B cell (primary cell): Measurements from ENCODE around the gene ZBTB16. TPM values are rescaled to one million over a fixed set of nuclear protein-coding genes. Genes with fewer than 3 reads are reported as not detected.

Experiments used
- ATAC-seq: fragments of 200-7000 bp; cut with Tn5 transposase; one replicate; pipeline ENCODE4 v1.10.0; 2021; ENCODE audit warnings: low read depth, mild to moderate bottlenecking, moderate number of reproducible peaks, moderate library complexity
- CTCF ChIA-PET: fragments of 350-600 bp; sonication (Branson Sonifier 250); formaldehyde crosslinking; loops from one replicate; lab custom pipeline; 2021; ENCODE audit warnings: antibody characterized with exemption, inconsistent platforms; lab: Charles Lee
- POLR2A ChIA-PET: fragments of 350-600 bp; sonication (Branson Sonifier 250); formaldehyde crosslinking; loops from one replicate; lab custom pipeline; 2021; ENCODE audit warnings: antibody characterized with exemption; lab: Charles Lee
- DNase-seq: peaks from one replicate; pipeline ENCODE4 v3.0.0; 2013
- H2AFZ ChIP-seq: 2 replicates; pipeline ENCODE4 v1.6.1; 2012; ENCODE audit warnings: mild to moderate bottlenecking, low read depth, low read length; ENCODE audit not compliant: insufficient read depth, poor library complexity, severe bottlenecking
- H3K27ac ChIP-seq, 2 donors: 1 replicate in 1 of 2; 2 replicates in 1 of 2; pipeline ENCODE4 v1.5.1; 2012 to 2013; ENCODE audit warnings: low read length in 2 of 2, mild to moderate bottlenecking in 2 of 2, moderate library complexity in 1 of 2
- H3K27me3 ChIP-seq, 4 experiments: fragments of 200-600 bp in 1 of 4; sonication (generic) in 1 of 4; replicated peaks in 1 of 4; 1 replicate in 2 of 4; 2 replicates in 2 of 4; pipeline versions ENCODE4 v1.6.1 to v1.7.0; 2013 to 2016; ENCODE audit warnings: low read length in 3 of 4, mild to moderate bottlenecking in 2 of 4, mixed read lengths in 1 of 4, moderate library complexity in 1 of 4; ENCODE audit not compliant: insufficient read depth in 4 of 4, control insufficient read depth in 3 of 4; ENCODE audit errors: control extremely low read depth in 1 of 4
- H3K36me3 ChIP-seq, 2 experiments: replicated peaks in 1 of 2; 1 replicate in 1 of 2; 2 replicates in 1 of 2; pipeline versions ENCODE4 v1.6.1 to v1.7.1; 2013; ENCODE audit warnings: low read length in 1 of 2; ENCODE audit not compliant: insufficient read depth in 2 of 2, control insufficient read depth in 1 of 2; ENCODE audit errors: control extremely low read depth in 1 of 2, extremely low read depth in 1 of 2
- H3K4me1 ChIP-seq, 2 donors: fragments of 200-600 bp in 1 of 2; sonication (generic) in 1 of 2; 1 replicate in 1 of 2; 2 replicates in 1 of 2; pipeline versions ENCODE4 v1.5.1 to v1.6.1; 2013 to 2017; ENCODE audit warnings: low read length in 2 of 2; ENCODE audit not compliant: control insufficient read depth in 2 of 2, insufficient read depth in 2 of 2
- H3K4me2 ChIP-seq: replicated peaks from 2 replicates; pipeline ENCODE3; 2012; ENCODE audit warnings: mild to moderate bottlenecking, low read depth, low read length; ENCODE audit not compliant: poor library complexity, severe bottlenecking
- H3K4me3 ChIP-seq, 5 experiments: fragments of 200-600 bp in 1 of 5; sonication (generic) in 1 of 5; 1 replicate in 3 of 5; 2 replicates in 2 of 5; pipeline versions ENCODE4 v1.5.1 to v1.7.0; 2011 to 2016; ENCODE audit warnings: low read length in 4 of 5, mild to moderate bottlenecking in 4 of 5, low read depth in 2 of 5, control low read depth in 1 of 5, moderate library complexity in 1 of 5; ENCODE audit not compliant: insufficient read depth in 1 of 5; ENCODE audit errors: control extremely low read depth in 1 of 5, extremely low read depth in 1 of 5
- H3K79me2 ChIP-seq: fragments of 200-600 bp; sonication (generic); one replicate; pipeline ENCODE4 v1.6.0; 2016; ENCODE audit warnings: low read length; ENCODE audit not compliant: control insufficient read depth, insufficient read depth
- H3K9ac ChIP-seq: fragments of 200-600 bp; sonication (generic); 2 replicates; pipeline ENCODE4 v1.6.1; 2017; ENCODE audit warnings: mild to moderate bottlenecking, low read length, moderate library complexity
- H3K9me3 ChIP-seq, 3 donors: one replicate each; pipeline versions ENCODE4 v1.6.1 to v1.7.1; 2013; ENCODE audit warnings: low read length in 2 of 3; ENCODE audit not compliant: control insufficient read depth in 2 of 3, insufficient read depth in 1 of 3; ENCODE audit errors: control extremely low read depth in 1 of 3
- H4K20me1 ChIP-seq: 2 replicates; pipeline ENCODE4 v1.6.0; 2012; ENCODE audit warnings: mild to moderate bottlenecking, low read length; ENCODE audit not compliant: insufficient read depth, control insufficient read depth, poor library complexity, severe bottlenecking
- H3K27ac Mint-ChIP-seq: one replicate; pipeline ENCODE4 v1.8.0; 2021; ENCODE audit warnings: mixed read lengths
- H3K27me3 Mint-ChIP-seq: one replicate; pipeline ENCODE4 v1.8.0; 2021; ENCODE audit warnings: mixed read lengths
- H3K4me1 Mint-ChIP-seq: one replicate; pipeline ENCODE4 v1.8.0; 2021; ENCODE audit warnings: mixed read lengths
- H3K4me3 Mint-ChIP-seq: one replicate; pipeline ENCODE4 v1.8.0; 2021; ENCODE audit warnings: mixed read lengths
- H3K9me3 Mint-ChIP-seq: one replicate; pipeline ENCODE4 v1.8.0; 2022; ENCODE audit warnings: mixed read lengths; ENCODE audit not compliant: insufficient read depth
- EZH2 ChIP-seq: IDR thresholded peaks from 2 replicates; pipeline ENCODE4 v1.6.1; 2012; ENCODE audit warnings: borderline replicate concordance, low read depth, mild to moderate bottlenecking, moderate library complexity, low read length; ENCODE audit not compliant: insufficient read depth, poor library complexity, severe bottlenecking
- WGBS: methylation state at CpG from one replicate; pipeline ENCODE4 v1.1.5; 2013; ENCODE audit warnings: missing lambda C conversion rate; ENCODE audit not compliant: insufficient coverage; 5-methylcytosine and 5-hydroxymethylcytosine counted together
- intact Hi-C: fragments of 100-400 bp; cut with micrococcal nuclease; formaldehyde crosslinking; loops from one replicate; pipeline ENCODE4 v1.10.0; 2022
- polyA plus RNA-seq: library from polyadenylated mRNA; depleted of rRNA; stranded (reverse); fragments of >200 nt; gene quantifications from 2 replicates; pipeline ENCODE4 v1.2.3, GENCODE V29; 2012
- total RNA-seq, 2 donors: library from RNA; stranded (reverse); fragments of 120-200 nt in 1 of 2; gene quantifications; 1 replicate in 1 of 2; 2 replicates in 1 of 2; pipeline versions ENCODE4 v1.2.3 to v1.2.4, GENCODE V29; 2013 to 2022
- TF ChIP-seq, protein P1 (sequence below): fragments of 200-600 bp; IDR thresholded peaks from one replicate; pipeline ENCODE4 v1.8.0; 2022; ENCODE audit warnings: antibody characterized with exemption, mild to moderate bottlenecking

The ZBTB16 gene
- total and polyA plus RNA-seq, 2 donors (not counting 1 experiment from before 2014, with no cell fraction given), result 16.0 to 20.6 TPM

GRCh38 chr11:114102993-114103896 lies 43.7 kb downstream of the ZBTB16 start:
- H2AFZ ChIP-seq, result peak overlapping the region; percentile 1
- H3K79me2 ChIP-seq, result no peaks in the 10 kb centered on the region
- H3K4me1 Mint-ChIP-seq, result peaks cover 14% of the 10 kb centered on the region
- intact Hi-C loops, result no loop called here
- H3K4me1 ChIP-seq, result peaks cover 13 to 16% of the 10 kb centered on the region in 2 donors
- H3K27ac ChIP-seq, result peak overlapping the region in 1 of 2 donors; percentile 2
- peak overlapping the region; percentile 27 for H3K4me2 ChIP-seq
- TF ChIP-seq EZH2, result no peak
- TF ChIP-seq, protein P1, sequence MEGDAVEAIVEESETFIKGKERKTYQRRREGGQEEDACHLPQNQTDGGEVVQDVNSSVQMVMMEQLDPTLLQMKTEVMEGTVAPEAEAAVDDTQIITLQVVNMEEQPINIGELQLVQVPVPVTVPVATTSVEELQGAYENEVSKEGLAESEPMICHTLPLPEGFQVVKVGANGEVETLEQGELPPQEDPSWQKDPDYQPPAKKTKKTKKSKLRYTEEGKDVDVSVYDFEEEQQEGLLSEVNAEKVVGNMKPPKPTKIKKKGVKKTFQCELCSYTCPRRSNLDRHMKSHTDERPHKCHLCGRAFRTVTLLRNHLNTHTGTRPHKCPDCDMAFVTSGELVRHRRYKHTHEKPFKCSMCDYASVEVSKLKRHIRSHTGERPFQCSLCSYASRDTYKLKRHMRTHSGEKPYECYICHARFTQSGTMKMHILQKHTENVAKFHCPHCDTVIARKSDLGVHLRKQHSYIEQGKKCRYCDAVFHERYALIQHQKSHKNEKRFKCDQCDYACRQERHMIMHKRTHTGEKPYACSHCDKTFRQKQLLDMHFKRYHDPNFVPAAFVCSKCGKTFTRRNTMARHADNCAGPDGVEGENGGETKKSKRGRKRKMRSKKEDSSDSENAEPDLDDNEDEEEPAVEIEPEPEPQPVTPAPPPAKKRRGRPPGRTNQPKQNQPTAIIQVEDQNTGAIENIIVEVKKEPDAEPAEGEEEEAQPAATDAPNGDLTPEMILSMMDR, result no peak
- no peak overlapping the region for H3K9ac ChIP-seq
- H4K20me1 ChIP-seq, result no peaks in the 10 kb centered on the region
- H3K9me3 ChIP-seq, result no peaks in the 10 kb centered on the region
- no peaks in the 10 kb centered on the region for H3K9me3 Mint-ChIP-seq
- peaks cover 13% of the 10 kb centered on the region for H3K27me3 Mint-ChIP-seq
- H3K27me3 ChIP-seq, result no peaks in the 10 kb centered on the region
- H3K36me3 ChIP-seq, result no peaks in the 10 kb centered on the region
- no peak overlapping the region for H3K4me3 ChIP-seq
- H3K4me3 Mint-ChIP-seq, result no peak overlapping the region
- POLR2A ChIA-PET, result no interaction called here
- ATAC-seq, result peak; percentile 14
- 70% methylated on average over 4 of the region's 13 CpGs for WGBS
- CTCF ChIA-PET, result no interaction called here
- H3K27ac Mint-ChIP-seq, result peak overlapping the region; percentile 38
- peak; percentile 29 for DNase-seq

DNA sequence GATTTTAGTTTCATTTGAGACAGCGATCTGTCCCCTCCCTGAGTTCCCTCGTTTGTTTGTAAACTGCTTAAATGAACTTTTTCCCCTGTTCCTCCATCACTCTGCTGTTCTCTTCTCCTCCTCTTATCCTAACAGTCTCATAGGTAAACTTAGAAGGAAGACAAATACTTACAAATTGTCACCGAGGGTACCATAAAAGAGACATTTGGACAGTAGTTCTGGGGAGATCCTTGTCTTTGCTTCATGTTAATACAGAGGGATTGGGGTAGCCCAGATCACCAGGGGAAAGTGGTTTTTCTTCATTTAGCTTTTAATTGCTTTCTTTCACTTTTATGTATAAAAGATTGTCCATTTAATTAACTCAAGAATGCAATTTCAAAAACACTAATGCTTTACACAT lies 46.1 kb downstream of the ZBTB16 start:
- H3K27ac Mint-ChIP-seq, result no peak overlapping the region
- Histone ChIP-seq H3K4me1 (peaks cover 23 to 29% of the 10 kb centered on the region in 2 donors), H4K20me1 (no peaks in the 10 kb centered on the region), H3K79me2 (peaks cover 19% of the 10 kb centered on the region), H3K9me3 (no peaks in the 10 kb centered on the region), H3K9ac (no peak overlapping the region), H3K4me2 (no peak overlapping the region), H3K36me3 (no peaks in the 10 kb centered on the region), H3K27me3 (peaks cover 0 to 6% (median 1%) of the 10 kb centered on the region in 4 experiments), H3K4me3 (no peak overlapping the region), H2AFZ (no peak overlapping the region), H3K27ac (no peak overlapping the region)
- H3K4me1 Mint-ChIP-seq, result peaks cover 20% of the 10 kb centered on the region
- ChIA-PET POLR2A (no interaction called here), CTCF (no interaction called here)
- no peak for TF ChIP-seq EZH2
- TF ChIP-seq, protein P1, result no peak
- ATAC-seq, result no peak
- no peaks in the 10 kb centered on the region for H3K9me3 Mint-ChIP-seq
- H3K4me3 Mint-ChIP-seq, result no peak overlapping the region
- intact Hi-C loops, result no loop called here
- DNase-seq, result no peak
- WGBS, result no CpG with 5 or more reads among the region's 3 CpGs
- H3K27me3 Mint-ChIP-seq, result peaks cover 33% of the 10 kb centered on the region
